HCT116 (cell line): ENCODE results near the gene DHCR7. TPM values are rescaled to one million over a fixed set of nuclear protein-coding genes. Genes with fewer than 3 reads are reported as not detected.

Experiments
- ATAC-seq: fragments of 200-7000 bp; cut with Tn5 transposase; 2 replicates; pipeline ENCODE4 v1.9.1; 2020; ENCODE audit warnings: mild to moderate bottlenecking, moderate library complexity
- BruUV-seq: library from RNA; stranded (reverse); fragments of 400-500 nt; replicated peaks from 2 replicates; lab custom pipeline; 2021; lab: Mats Ljungman, UMichigan
- CTCF ChIA-PET: fragments of 300-600 bp; sonication (Branson Sonifier 250); formaldehyde crosslinking; loops from one replicate; lab custom pipeline; 2021; ENCODE audit warnings: antibody characterized with exemption; lab: Charles Lee
- POLR2A ChIA-PET: fragments of 300-600, 350-600 bp; sonication (Branson Sonifier 250); formaldehyde crosslinking; loops from one replicate; lab custom pipeline; 2021; ENCODE audit warnings: antibody characterized with exemption; lab: Charles Lee
- RAD21 ChIA-PET, 2 experiments: fragments of 300-600 bp; sonication (Branson Sonifier 250); formaldehyde crosslinking; loops; one replicate each; lab custom pipeline; 2023; ENCODE audit warnings: low total read pairs in 2 of 2; ENCODE audit not compliant: uncharacterized antibody in 2 of 2, unreplicated experiment in 2 of 2, low non-redundant PET in 1 of 2; lab: Charles Lee
- DNase-seq: peaks from one replicate; pipeline ENCODE4 v3.0.0-alpha.2; 2010; ENCODE audit warnings: low read depth, low spot score
- H2AFZ ChIP-seq: fragments of 200-600 bp; shearing (Covaris generic), sonication (generic); 2 replicates; pipeline ENCODE4 v1.6.1; 2017; ENCODE audit warnings: low read depth, mixed run types, mixed read lengths, antibody characterized with exemption, low read length; ENCODE audit not compliant: poor library complexity, severe bottlenecking
- H3K27ac ChIP-seq: 2 replicates; pipeline ENCODE4 v1.5.1; 2012; ENCODE audit warnings: low read depth, low read length
- H3K27me3 ChIP-seq: fragments of 200-600 bp; sonication (generic); 2 replicates; pipeline ENCODE4 v1.6.1; 2016; ENCODE audit warnings: mixed run types, low read length, mixed read lengths; ENCODE audit not compliant: insufficient read depth
- H3K36me3 ChIP-seq, 2 experiments: fragments of 200-500 bp in 1 of 2; fragments of 200-600 bp in 1 of 2; sonication (Bioruptor generic) in 1 of 2; sonication (generic) in 1 of 2; 2 replicates each; pipeline versions ENCODE4 v1.5.1 to v1.6.1; 2014 to 2016; ENCODE audit warnings: low read length in 2 of 2, inconsistent platforms in 1 of 2, mixed read lengths in 1 of 2, mixed run types in 1 of 2; ENCODE audit not compliant: insufficient read depth in 2 of 2, control insufficient read depth in 1 of 2
- H3K4me1 ChIP-seq, 2 experiments: fragments of 200-600 bp in 1 of 2; sonication (generic) in 1 of 2; 2 replicates each; pipeline versions ENCODE4 v1.5.1 to v1.6.1; 2012 to 2017; ENCODE audit warnings: low read length in 2 of 2, inconsistent platforms in 1 of 2, mild to moderate bottlenecking in 1 of 2, mixed read lengths in 1 of 2, mixed run types in 1 of 2, moderate library complexity in 1 of 2; ENCODE audit not compliant: insufficient read depth in 2 of 2, control insufficient read depth in 1 of 2
- H3K4me2 ChIP-seq: fragments of 200-600 bp; sonication (generic); 2 replicates; pipeline ENCODE4 v1.6.1; 2017; ENCODE audit warnings: mixed run types, low read length, mixed read lengths
- H3K4me3 ChIP-seq, 2 experiments: fragments of 200-600 bp in 1 of 2; sonication (generic) in 1 of 2; replicated peaks in 1 of 2; 2 replicates each; pipeline ENCODE4 v1.5.1; 2011 to 2016; ENCODE audit warnings: low read length in 2 of 2, control low read depth in 1 of 2, low read depth in 1 of 2, mild to moderate bottlenecking in 1 of 2, mixed read lengths in 1 of 2, mixed run types in 1 of 2
- H3K79me2 ChIP-seq: fragments of 200-600 bp; sonication (generic); 2 replicates; pipeline ENCODE4 v1.6.1; 2017; ENCODE audit warnings: mild to moderate bottlenecking, mixed run types, low read length, moderate library complexity, mixed read lengths; ENCODE audit not compliant: insufficient read depth
- H3K9ac ChIP-seq: fragments of 200-600 bp; sonication (generic); 2 replicates; pipeline ENCODE4 v1.6.1; 2016; ENCODE audit warnings: low read length, mixed read lengths
- H3K9me2 ChIP-seq: fragments of 200-600 bp; sonication (generic), shearing (Covaris generic); 2 replicates; pipeline ENCODE4 v1.6.1; 2017; ENCODE audit warnings: mixed run types, mild to moderate bottlenecking, moderate library complexity; ENCODE audit not compliant: insufficient read depth
- H3K9me3 ChIP-seq, 2 experiments: fragments of 200-500 bp in 1 of 2; fragments of 200-600 bp in 1 of 2; sonication (Bioruptor generic) in 1 of 2; sonication (generic) in 1 of 2; 2 replicates each; pipeline ENCODE4 v1.6.1; 2014 to 2017; ENCODE audit warnings: low read length in 2 of 2, mixed read lengths in 2 of 2, inconsistent platforms in 1 of 2, low read depth in 1 of 2, mild to moderate bottlenecking in 1 of 2, mixed run types in 1 of 2, moderate library complexity in 1 of 2; ENCODE audit not compliant: control insufficient read depth in 1 of 2, insufficient read depth in 1 of 2
- H4K20me1 ChIP-seq: fragments of 200-600 bp; sonication (generic), shearing (Covaris generic); 2 replicates; pipeline ENCODE4 v1.6.1; 2017; ENCODE audit warnings: mixed run types, mild to moderate bottlenecking, moderate library complexity; ENCODE audit not compliant: insufficient read depth
- ATF3 ChIP-seq: IDR thresholded peaks from 2 replicates; pipeline ENCODE4 v1.6.1; 2012
- ELF1 ChIP-seq: IDR thresholded peaks from 2 replicates; pipeline ENCODE4 v1.6.1; 2012; ENCODE audit warnings: low read depth, borderline replicate concordance
- EZH2phosphoT487 ChIP-seq: fragments of 200-600 bp; IDR thresholded peaks from 2 replicates; pipeline ENCODE4 v1.6.1; 2018; ENCODE audit warnings: antibody characterized with exemption, borderline replicate concordance
- FOSL1 ChIP-seq: IDR thresholded peaks from 2 replicates; pipeline ENCODE4 v1.6.1; 2012; ENCODE audit warnings: low read depth
- SIN3A ChIP-seq: IDR thresholded peaks from 2 replicates; pipeline ENCODE4 v1.6.1; 2012; ENCODE audit warnings: low read depth
- intact Hi-C: fragments of 100-400 bp; cut with micrococcal nuclease; formaldehyde crosslinking; loops from 2 replicates; pipeline ENCODE4 v1.10.0; 2022
- total RNA-seq: library from RNA; stranded (reverse); gene quantifications from one replicate; pipeline ENCODE4 v1.2.1, GENCODE V29; 2021; ENCODE audit not compliant: unreplicated experiment
- TF ChIP-seq, protein P1 (sequence below): IDR thresholded peaks from 2 replicates; pipeline ENCODE4 v1.6.1; 2012; ENCODE audit warnings: low read depth
- TF ChIP-seq, protein P2 (sequence below): IDR thresholded peaks from 2 replicates; pipeline ENCODE4 v1.6.1; 2011; ENCODE audit warnings: mild to moderate bottlenecking, low read length, moderate library complexity; ENCODE audit not compliant: insufficient replicate concordance; ENCODE audit errors: extremely low read depth
- TF ChIP-seq, protein P3 (sequence below): IDR thresholded peaks from 2 replicates; pipeline ENCODE4 v1.6.1; 2012

The DHCR7 gene
- total RNA-seq, 1 experiment from 2014 or later: 115 TPM

- no peaks in the 10 kb centered on the region for H3K79me2 ChIP-seq
- ChIA-PET POLR2A (no interaction called here), CTCF (no interaction called here)
Measured at GRCh38 chr11:71391796-71392195, 56.4 kb downstream of the DHCR7 start.

More at GRCh38 chr11:71391796-71392195, 56.4 kb downstream of the DHCR7 start:
- RAD21 ChIA-PET: no interaction called here
- no TSS peak for BruUV-seq
- H3K4me3 ChIP-seq: no peak overlapping the region
- no peak for ATAC-seq
- intact Hi-C loops: no loop called here
- TF ChIP-seq SIN3A (no peak), FOSL1 (no peak), ELF1 (no peak), EZH2phosphoT487 (no peak), ATF3 (no peak)
- TF ChIP-seq, protein P1, sequence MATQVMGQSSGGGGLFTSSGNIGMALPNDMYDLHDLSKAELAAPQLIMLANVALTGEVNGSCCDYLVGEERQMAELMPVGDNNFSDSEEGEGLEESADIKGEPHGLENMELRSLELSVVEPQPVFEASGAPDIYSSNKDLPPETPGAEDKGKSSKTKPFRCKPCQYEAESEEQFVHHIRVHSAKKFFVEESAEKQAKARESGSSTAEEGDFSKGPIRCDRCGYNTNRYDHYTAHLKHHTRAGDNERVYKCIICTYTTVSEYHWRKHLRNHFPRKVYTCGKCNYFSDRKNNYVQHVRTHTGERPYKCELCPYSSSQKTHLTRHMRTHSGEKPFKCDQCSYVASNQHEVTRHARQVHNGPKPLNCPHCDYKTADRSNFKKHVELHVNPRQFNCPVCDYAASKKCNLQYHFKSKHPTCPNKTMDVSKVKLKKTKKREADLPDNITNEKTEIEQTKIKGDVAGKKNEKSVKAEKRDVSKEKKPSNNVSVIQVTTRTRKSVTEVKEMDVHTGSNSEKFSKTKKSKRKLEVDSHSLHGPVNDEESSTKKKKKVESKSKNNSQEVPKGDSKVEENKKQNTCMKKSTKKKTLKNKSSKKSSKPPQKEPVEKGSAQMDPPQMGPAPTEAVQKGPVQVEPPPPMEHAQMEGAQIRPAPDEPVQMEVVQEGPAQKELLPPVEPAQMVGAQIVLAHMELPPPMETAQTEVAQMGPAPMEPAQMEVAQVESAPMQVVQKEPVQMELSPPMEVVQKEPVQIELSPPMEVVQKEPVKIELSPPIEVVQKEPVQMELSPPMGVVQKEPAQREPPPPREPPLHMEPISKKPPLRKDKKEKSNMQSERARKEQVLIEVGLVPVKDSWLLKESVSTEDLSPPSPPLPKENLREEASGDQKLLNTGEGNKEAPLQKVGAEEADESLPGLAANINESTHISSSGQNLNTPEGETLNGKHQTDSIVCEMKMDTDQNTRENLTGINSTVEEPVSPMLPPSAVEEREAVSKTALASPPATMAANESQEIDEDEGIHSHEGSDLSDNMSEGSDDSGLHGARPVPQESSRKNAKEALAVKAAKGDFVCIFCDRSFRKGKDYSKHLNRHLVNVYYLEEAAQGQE: no peak
- TF ChIP-seq, protein P2, sequence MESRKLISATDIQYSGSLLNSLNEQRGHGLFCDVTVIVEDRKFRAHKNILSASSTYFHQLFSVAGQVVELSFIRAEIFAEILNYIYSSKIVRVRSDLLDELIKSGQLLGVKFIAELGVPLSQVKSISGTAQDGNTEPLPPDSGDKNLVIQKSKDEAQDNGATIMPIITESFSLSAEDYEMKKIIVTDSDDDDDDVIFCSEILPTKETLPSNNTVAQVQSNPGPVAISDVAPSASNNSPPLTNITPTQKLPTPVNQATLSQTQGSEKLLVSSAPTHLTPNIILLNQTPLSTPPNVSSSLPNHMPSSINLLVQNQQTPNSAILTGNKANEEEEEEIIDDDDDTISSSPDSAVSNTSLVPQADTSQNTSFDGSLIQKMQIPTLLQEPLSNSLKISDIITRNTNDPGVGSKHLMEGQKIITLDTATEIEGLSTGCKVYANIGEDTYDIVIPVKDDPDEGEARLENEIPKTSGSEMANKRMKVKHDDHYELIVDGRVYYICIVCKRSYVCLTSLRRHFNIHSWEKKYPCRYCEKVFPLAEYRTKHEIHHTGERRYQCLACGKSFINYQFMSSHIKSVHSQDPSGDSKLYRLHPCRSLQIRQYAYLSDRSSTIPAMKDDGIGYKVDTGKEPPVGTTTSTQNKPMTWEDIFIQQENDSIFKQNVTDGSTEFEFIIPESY: no peak
- TF ChIP-seq, protein P3, sequence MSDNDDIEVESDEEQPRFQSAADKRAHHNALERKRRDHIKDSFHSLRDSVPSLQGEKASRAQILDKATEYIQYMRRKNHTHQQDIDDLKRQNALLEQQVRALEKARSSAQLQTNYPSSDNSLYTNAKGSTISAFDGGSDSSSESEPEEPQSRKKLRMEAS: no peak
- TF ChIP-seq, all 23 proteins: peak for 0
- H3K9me2 ChIP-seq: no peaks in the 10 kb centered on the region
- 0 out of 4 replicates have a peak, but pooled peaks cover 0 to 3% of the 10 kb centered on the region in 2 experiments for H3K9me3 ChIP-seq
- H3K4me2 ChIP-seq: no peak overlapping the region
- DNase-seq: no peak
- no peak overlapping the region for H3K9ac ChIP-seq
- H3K4me1 ChIP-seq: peaks cover 0 to 3% of the 10 kb centered on the region in 2 experiments; a peak in 1 of 4 replicates
- no peak overlapping the region for H3K27ac ChIP-seq
- no peaks in the 10 kb centered on the region for H4K20me1 ChIP-seq
- H3K27me3 ChIP-seq: peaks cover 76% of the 10 kb centered on the region
- H3K36me3 ChIP-seq: no peaks in the 10 kb centered on the region
- no peak overlapping the region for H2AFZ ChIP-seq
